ENCODE results near the gene EXOC3.
"Not testable (repeated sequence)": the region's sequence is repeated elsewhere in the genome, so short reads cannot be mapped to it uniquely, and the experiment has no call there.

The EXOC3 gene

GRCh38 chr5:507986-508575, 65.1 kb downstream of the EXOC3 start:
- not testable (repeated sequence) for DNase-seq

- DNase-seq: no peak
These were observed 66.7 kb downstream of the EXOC3 start for GRCh38 chr5:509611-510185.

GRCh38 chr5:510521-510920, 67.5 kb downstream of the EXOC3 start:
- no peak for DNase-seq

- DNase-seq: no peak
These were observed 68.5 kb downstream of the EXOC3 start for GRCh38 chr5:511476-511875.

GRCh38 chr5:513216-514100, 70.5 kb downstream of the EXOC3 start:
- DNase-seq: no peak

GRCh38 chr5:514101-514485, 71.1 kb downstream of the EXOC3 start:
- no peak for DNase-seq

GRCh38 chr5:514673-515072, 71.7 kb downstream of the EXOC3 start:
- no peak for DNase-seq

- no peak for DNase-seq
These were observed 72.4 kb downstream of the EXOC3 start for GRCh38 chr5:515273-515836.

- DNase-seq: no peak
These were observed 73.5 kb downstream of the EXOC3 start for GRCh38 chr5:516338-516925.
